Thoracic aorta (tissue), 2 donors: ENCODE results near the gene RAP1GAP2. TPM values are rescaled to one million over a fixed set of nuclear protein-coding genes. Genes with fewer than 3 reads are reported as not detected.

Experiments used
- ATAC-seq: fragments of 150-250 bp; one replicate; pipeline ENCODE4 v1.8.0; 2017; ENCODE audit warnings: low read depth; ENCODE audit not compliant: insufficient number of reproducible peaks, low FRiP score
- DNase-seq: peaks from one replicate; pipeline ENCODE4 v3.0.0-alpha.2; 2020; ENCODE audit warnings: low spot score
- H3K27ac ChIP-seq, 2 donors: fragments of 200-600 bp; sonication (generic); 1 replicate in 1 of 2; 2 replicates in 1 of 2; pipeline ENCODE4 v1.5.1; 2016; ENCODE audit warnings: mild to moderate bottlenecking in 2 of 2, moderate library complexity in 2 of 2
- H3K27me3 ChIP-seq: fragments of 200-600 bp; sonication (generic); replicated peaks from 2 replicates; pipeline ENCODE4 v1.6.0; 2016; ENCODE audit warnings: mild to moderate bottlenecking; ENCODE audit not compliant: insufficient read depth
- H3K36me3 ChIP-seq: fragments of 200-600 bp; sonication (generic); one replicate; pipeline ENCODE4 v1.5.1; 2016
- H3K4me1 ChIP-seq, 2 donors: fragments of 200-600 bp; sonication (generic); 1 replicate in 1 of 2; 2 replicates in 1 of 2; pipeline versions ENCODE4 v1.5.1 to v1.6.0; 2016; ENCODE audit warnings: low read depth in 2 of 2, mild to moderate bottlenecking in 1 of 2; ENCODE audit not compliant: control insufficient read depth in 1 of 2
- H3K4me3 ChIP-seq: fragments of 200-600 bp; sonication (generic); 2 replicates; pipeline ENCODE4 v1.5.1; 2016; ENCODE audit warnings: mild to moderate bottlenecking
- H3K9me3 ChIP-seq: fragments of 200-600 bp; sonication (generic); 2 replicates; pipeline ENCODE4 v1.5.1; 2016
- total RNA-seq, 2 donors: library from RNA; depleted of rRNA; stranded (reverse); fragments of >200 nt; gene quantifications; one replicate each; pipeline versions ENCODE4 v1.1.0 to v1.2.3, GENCODE V29; 2016
- TF ChIP-seq, protein P1 (sequence below): fragments of 200-600 bp; sonication (generic); IDR thresholded peaks from one replicate; pipeline ENCODE4 v1.5.1; 2019; ENCODE audit warnings: antibody characterized with exemption

RAP1GAP2 gene
- total RNA-seq, 2 donors from 2014 or later: 10.0 to 12.4 TPM

DNA sequence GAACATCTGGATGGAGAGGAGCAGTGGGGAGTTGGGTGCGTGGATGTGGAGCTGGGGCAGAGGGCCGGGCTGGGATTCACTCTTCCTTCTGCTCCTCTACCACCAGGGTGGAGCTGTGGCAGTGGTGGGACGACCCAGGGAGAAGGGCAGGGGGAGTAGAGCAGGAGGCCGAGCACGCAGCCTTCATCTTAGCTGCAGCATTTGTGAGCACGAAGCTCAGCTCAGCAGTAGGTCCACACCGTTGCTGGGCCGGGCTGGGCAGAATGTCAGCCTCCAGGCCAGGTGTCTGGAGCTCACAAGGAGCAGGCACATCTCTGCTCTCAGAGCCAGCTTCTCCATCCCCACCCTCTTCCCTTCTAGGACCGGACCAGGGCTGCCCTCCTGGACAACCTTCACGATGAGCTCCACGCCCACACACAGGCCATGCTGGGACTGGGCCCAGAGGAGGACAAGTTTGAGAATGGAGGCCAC is 211.4 kb downstream of the RAP1GAP2 start:
- no peak for ATAC-seq
- TF ChIP-seq, protein P1, sequence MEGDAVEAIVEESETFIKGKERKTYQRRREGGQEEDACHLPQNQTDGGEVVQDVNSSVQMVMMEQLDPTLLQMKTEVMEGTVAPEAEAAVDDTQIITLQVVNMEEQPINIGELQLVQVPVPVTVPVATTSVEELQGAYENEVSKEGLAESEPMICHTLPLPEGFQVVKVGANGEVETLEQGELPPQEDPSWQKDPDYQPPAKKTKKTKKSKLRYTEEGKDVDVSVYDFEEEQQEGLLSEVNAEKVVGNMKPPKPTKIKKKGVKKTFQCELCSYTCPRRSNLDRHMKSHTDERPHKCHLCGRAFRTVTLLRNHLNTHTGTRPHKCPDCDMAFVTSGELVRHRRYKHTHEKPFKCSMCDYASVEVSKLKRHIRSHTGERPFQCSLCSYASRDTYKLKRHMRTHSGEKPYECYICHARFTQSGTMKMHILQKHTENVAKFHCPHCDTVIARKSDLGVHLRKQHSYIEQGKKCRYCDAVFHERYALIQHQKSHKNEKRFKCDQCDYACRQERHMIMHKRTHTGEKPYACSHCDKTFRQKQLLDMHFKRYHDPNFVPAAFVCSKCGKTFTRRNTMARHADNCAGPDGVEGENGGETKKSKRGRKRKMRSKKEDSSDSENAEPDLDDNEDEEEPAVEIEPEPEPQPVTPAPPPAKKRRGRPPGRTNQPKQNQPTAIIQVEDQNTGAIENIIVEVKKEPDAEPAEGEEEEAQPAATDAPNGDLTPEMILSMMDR: no peak
- Histone ChIP-seq H3K27me3 (no peaks in the 10 kb centered on the region), H3K36me3 (no peaks in the 10 kb centered on the region), H3K4me1 (peaks cover 13 to 21% of the 10 kb centered on the region in 2 donors), H3K4me3 (no peak overlapping the region), H3K9me3 (no peaks in the 10 kb centered on the region), H3K27ac (no peak overlapping the region)
- no peak for DNase-seq

DNA sequence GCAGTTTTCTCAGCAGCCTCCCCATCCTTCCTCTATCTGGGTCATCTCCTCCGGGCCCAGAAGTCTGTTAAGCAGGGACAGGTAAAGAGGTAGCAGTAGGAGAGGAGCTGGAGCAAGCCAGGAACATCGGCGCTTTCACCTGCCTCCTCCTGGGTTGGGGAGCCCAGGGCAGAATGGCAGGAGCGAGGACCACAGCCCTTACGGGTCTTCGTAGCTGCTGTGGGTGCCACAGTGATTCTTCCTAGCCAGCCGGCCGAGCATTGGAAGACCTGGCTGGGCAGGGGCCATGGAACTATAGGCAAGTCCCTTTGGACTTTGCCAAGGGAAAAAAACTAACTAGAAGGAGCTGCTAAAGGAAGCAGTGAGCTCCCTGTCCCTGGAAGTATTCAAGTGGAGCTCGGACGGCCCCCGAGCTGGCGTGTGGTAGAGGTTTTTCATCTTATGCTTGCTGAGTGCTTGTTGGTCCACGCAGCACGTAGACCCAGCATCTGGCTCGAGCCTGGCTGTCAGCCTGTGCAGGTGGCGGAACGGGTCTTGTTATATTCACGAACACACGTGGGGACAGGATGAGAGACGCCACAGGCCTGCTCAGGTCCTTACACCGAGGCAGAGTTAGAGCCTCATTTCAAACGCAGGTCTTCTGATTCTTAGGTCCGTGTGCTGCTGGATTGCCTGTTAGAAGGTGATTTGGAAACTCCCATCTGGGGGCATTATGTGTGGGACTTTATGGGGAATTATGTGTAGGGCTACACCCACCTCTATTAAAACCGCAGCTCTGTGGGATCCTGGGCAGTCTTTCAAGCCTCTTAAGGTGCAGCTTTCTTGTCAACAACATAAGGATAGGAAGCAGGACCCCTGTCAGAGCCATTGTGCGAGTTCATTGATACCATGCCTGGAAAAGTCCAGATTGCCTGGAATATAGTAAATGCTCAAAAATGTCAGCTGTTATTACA is 212.4 kb downstream of the RAP1GAP2 start:
- H3K9me3 ChIP-seq: no peaks in the 10 kb centered on the region
- no peak overlapping the region for H3K27ac ChIP-seq
- ATAC-seq (no peak), DNase-seq (no peak)
- TF ChIP-seq, protein P1: no peak
- no peaks in the 10 kb centered on the region for H3K36me3 ChIP-seq
- H3K27me3 ChIP-seq: no peaks in the 10 kb centered on the region
- peaks cover 13 to 15% of the 10 kb centered on the region in 2 donors for H3K4me1 ChIP-seq
- no peak overlapping the region for H3K4me3 ChIP-seq

DNA sequence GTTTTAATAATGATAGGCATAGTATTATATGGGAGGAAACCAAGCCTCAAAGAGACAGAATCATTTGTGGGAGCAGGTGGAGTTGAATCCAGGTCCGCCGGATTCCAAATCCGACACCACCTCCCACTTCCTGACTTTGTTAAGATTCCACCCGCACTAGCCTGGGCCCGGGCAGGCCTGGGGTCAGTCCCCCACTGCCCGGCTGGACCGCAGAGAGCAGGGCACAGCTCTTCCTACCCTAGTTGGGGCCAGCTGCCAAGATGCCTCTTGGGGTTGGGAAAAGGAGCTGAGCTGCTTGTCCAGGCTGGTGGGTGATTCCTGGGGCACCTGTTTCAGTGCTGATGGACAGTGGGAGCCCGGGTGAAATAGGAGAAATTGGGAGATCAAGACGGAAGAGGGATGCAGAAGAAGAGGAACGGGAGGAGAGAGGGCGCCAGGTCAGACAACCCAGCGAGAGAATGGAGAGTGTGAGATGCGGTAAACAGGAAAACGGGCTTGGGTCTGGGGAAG is 213.2 kb downstream of the RAP1GAP2 start:
- H3K27ac ChIP-seq: no peak overlapping the region
- TF ChIP-seq, protein P1: no peak
- peaks cover 7 to 9% of the 10 kb centered on the region in 2 donors for H3K4me1 ChIP-seq
- H3K4me3 ChIP-seq: no peak overlapping the region
- no peaks in the 10 kb centered on the region for H3K9me3 ChIP-seq
- no peaks in the 10 kb centered on the region for H3K36me3 ChIP-seq
- DNase-seq (no peak), ATAC-seq (no peak)
- no peaks in the 10 kb centered on the region for H3K27me3 ChIP-seq

DNA sequence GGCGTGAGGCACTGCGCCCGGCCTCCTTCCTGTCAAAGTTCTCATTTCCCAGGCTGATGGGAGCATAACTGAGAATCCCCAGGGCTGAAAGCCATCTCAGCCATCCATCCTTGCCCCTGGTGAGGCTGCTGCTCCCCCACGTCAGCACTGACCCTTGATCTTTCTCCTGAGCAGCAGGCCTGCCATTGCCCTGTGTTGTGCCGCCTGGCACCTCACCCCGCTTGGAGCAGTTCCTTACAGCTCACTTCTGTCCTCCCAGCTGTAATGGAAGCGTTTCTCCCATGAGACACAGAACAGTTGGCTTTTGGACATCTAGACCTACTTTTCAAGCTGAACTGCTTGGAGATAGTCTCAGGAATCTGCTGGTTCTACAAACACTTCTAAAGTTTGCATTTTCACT is 215.7 kb downstream of the RAP1GAP2 start:
- ATAC-seq: no peak
- H3K27me3 ChIP-seq: no peaks in the 10 kb centered on the region
- no peaks in the 10 kb centered on the region for H3K36me3 ChIP-seq
- H3K27ac ChIP-seq: no peak overlapping the region
- no peak for DNase-seq
- no peaks in the 10 kb centered on the region for H3K4me1 ChIP-seq
- no peaks in the 10 kb centered on the region for H3K9me3 ChIP-seq
- no peak overlapping the region for H3K4me3 ChIP-seq
- TF ChIP-seq, protein P1: no peak

DNA sequence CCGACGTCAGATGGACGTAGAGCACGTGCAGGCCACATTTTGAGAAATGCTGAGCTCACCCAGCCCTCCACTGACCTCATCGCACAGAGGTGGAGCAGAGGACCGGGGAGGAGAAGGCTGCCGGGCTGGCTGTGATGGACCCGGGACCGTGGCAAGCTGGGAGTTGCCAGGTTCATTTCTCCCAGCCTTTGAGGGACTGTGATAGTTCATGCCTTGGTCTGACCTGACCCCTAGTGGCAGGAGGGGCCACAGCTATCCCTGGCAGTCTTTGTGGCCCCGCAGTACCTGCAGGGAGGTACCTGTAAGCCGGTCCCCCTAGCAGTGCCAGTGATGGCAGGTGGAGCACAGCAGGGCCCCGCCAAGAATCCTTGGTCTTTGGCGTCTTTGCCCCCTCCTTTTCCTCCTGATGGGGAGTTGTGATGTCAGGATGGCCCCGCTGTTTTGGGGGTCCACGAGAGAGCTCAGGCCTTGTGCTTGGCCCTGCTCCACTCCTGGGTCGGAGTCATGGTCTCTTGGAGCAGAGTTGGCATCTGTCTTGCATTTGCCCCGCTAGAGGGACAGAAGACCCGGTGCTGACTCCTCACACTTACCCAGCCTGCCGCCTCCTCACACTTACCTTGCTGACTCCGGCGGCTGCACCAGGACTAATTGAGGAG is 216.8 kb downstream of the RAP1GAP2 start:
- no peaks in the 10 kb centered on the region for H3K27me3 ChIP-seq
- H3K36me3 ChIP-seq: no peaks in the 10 kb centered on the region
- no peaks in the 10 kb centered on the region for H3K4me1 ChIP-seq
- no peak overlapping the region for H3K4me3 ChIP-seq
- TF ChIP-seq, protein P1: peak; percentile 85
- no peak overlapping the region for H3K27ac ChIP-seq
- no peak for ATAC-seq
- no peaks in the 10 kb centered on the region for H3K9me3 ChIP-seq
- DNase-seq: no peak
